Subcutaneous abdominal adipose tissue (tissue), 5 donors: ENCODE data around the gene KLK7.

Source experiments
- H3K27ac ChIP-seq: one replicate; pipeline ENCODE4 v1.7.0; 2013; ENCODE audit warnings: low read depth, mild to moderate bottlenecking, inconsistent platforms, low read length, moderate library complexity
- H3K27me3 ChIP-seq, 5 donors: one replicate each; pipeline ENCODE4 v1.7.0; 2013; ENCODE audit warnings: low read length in 5 of 5, inconsistent platforms in 1 of 5; ENCODE audit not compliant: control insufficient read depth in 5 of 5, insufficient read depth in 4 of 5
- H3K36me3 ChIP-seq, 5 donors: one replicate each; pipeline ENCODE4 v1.7.0; 2013; ENCODE audit warnings: low read length in 5 of 5; ENCODE audit not compliant: control insufficient read depth in 5 of 5, insufficient read depth in 5 of 5
- H3K4me1 ChIP-seq, 5 donors: one replicate each; pipeline ENCODE4 v1.7.0; 2013; ENCODE audit warnings: low read length in 5 of 5, mild to moderate bottlenecking in 3 of 5, moderate library complexity in 1 of 5; ENCODE audit not compliant: control insufficient read depth in 5 of 5, insufficient read depth in 5 of 5
- H3K4me3 ChIP-seq, 5 donors: one replicate each; pipeline ENCODE4 v1.7.0; 2013; ENCODE audit warnings: low read length in 5 of 5, low read depth in 1 of 5
- H3K9ac ChIP-seq, 5 donors: one replicate each; pipeline ENCODE4 v1.7.0; 2013; ENCODE audit warnings: low read length in 5 of 5, mild to moderate bottlenecking in 4 of 5, moderate library complexity in 3 of 5
- H3K9me3 ChIP-seq, 5 donors: one replicate each; pipeline ENCODE4 v1.7.0; 2013; ENCODE audit warnings: low read length in 5 of 5; ENCODE audit not compliant: control insufficient read depth in 5 of 5
- donor health status: healthy.
- donor health status: healthy.
- donor health status: healthy.
- donor health status: healthy.
- donor health status: healthy.

Gene KLK7

GRCh38 chr19:51025401-51025800 lies 41.7 kb upstream of the KLK7 start:
- Histone ChIP-seq H3K27me3 (peaks cover 25 to 54% (median 42%) of the 10 kb centered on the region in 5 donors), H3K4me3 (no peak overlapping the region), H3K9ac (no peak overlapping the region), H3K27ac (no peak overlapping the region), H3K36me3 (no peaks in the 10 kb centered on the region), H3K9me3 (no peaks in the 10 kb centered on the region), H3K4me1 (peaks cover 0 to 4% (median 3%) of the 10 kb centered on the region in 5 donors)

- Histone ChIP-seq H3K9ac (no peak overlapping the region), H3K9me3 (no peaks in the 10 kb centered on the region), H3K4me1 (peaks cover 0 to 5% (median 4%) of the 10 kb centered on the region in 5 donors), H3K27me3 (peaks cover 30 to 59% (median 46%) of the 10 kb centered on the region in 5 donors), H3K36me3 (no peaks in the 10 kb centered on the region), H3K27ac (no peak overlapping the region), H3K4me3 (no peak overlapping the region)
These were observed 41.2 kb upstream of the KLK7 start for GRCh38 chr19:51024924-51025323.

GRCh38 chr19:51023946-51024345 lies 40.2 kb upstream of the KLK7 start:
- H3K9ac ChIP-seq = no peak overlapping the region
- peaks cover 0 to 14% (median 10%) of the 10 kb centered on the region in 5 donors for H3K4me1 ChIP-seq
- H3K4me3 ChIP-seq = no peak overlapping the region
- no peaks in the 10 kb centered on the region for H3K9me3 ChIP-seq
- no peaks in the 10 kb centered on the region for H3K36me3 ChIP-seq
- peaks cover 33 to 69% (median 47%) of the 10 kb centered on the region in 5 donors for H3K27me3 ChIP-seq
- H3K27ac ChIP-seq = no peak overlapping the region

GRCh38 chr19:51022526-51022925 lies 38.8 kb upstream of the KLK7 start:
- Histone ChIP-seq H3K36me3 (no peaks in the 10 kb centered on the region), H3K4me1 (peaks cover 0 to 18% (median 11%) of the 10 kb centered on the region in 5 donors), H3K9me3 (no peaks in the 10 kb centered on the region), H3K27ac (no peak overlapping the region), H3K4me3 (no peak overlapping the region), H3K27me3 (peaks cover 34 to 71% (median 46%) of the 10 kb centered on the region in 5 donors), H3K9ac (no peak overlapping the region)

GRCh38 chr19:51020988-51021651 lies 37.4 kb upstream of the KLK7 start:
- Histone ChIP-seq H3K27me3 (peaks cover 36 to 68% (median 50%) of the 10 kb centered on the region in 5 donors), H3K27ac (no peak overlapping the region)

GRCh38 chr19:51019544-51019925 lies 35.8 kb upstream of the KLK7 start, which contains the start of gene KLK10:
TSS of gene KLK10 (minus strand) at chr19:51019709. CDS start at chr19:51019130, 579 bp downstream.
- Histone ChIP-seq H3K9ac (no peak within 1 kb of the TSS), H3K9me3 (no peaks in the 10 kb centered on the region), H3K36me3 (no peaks in the 10 kb centered on the region), H3K27me3 (peaks cover 36 to 67% (median 54%) of the 10 kb centered on the region in 5 donors), H3K4me1 (peaks cover 0 to 25% (median 20%) of the 10 kb centered on the region in 5 donors), H3K27ac (no peak within 1 kb of the TSS), H3K4me3 (peak within 1 kb of the TSS in 2 of 5 donors; percentile 18 to 50)

More at GRCh38 chr19:51020988-51021651, 37.4 kb upstream of the KLK7 start:
- Histone ChIP-seq H3K36me3 (no peaks in the 10 kb centered on the region), H3K4me1 (peaks cover 0 to 25% (median 20%) of the 10 kb centered on the region in 5 donors), H3K9ac (no peak overlapping the region), H3K4me3 (no peak overlapping the region), H3K9me3 (no peaks in the 10 kb centered on the region)

GRCh38 chr19:51018745-51019543 lies 35.2 kb upstream of the KLK7 start:
- H3K9ac ChIP-seq = no peak overlapping the region
- peaks cover 39 to 67% (median 54%) of the 10 kb centered on the region in 5 donors for H3K27me3 ChIP-seq
- peak overlapping the region in 2 of 5 donors; percentile 18 to 50 for H3K4me3 ChIP-seq
- H3K9me3 ChIP-seq = no peaks in the 10 kb centered on the region
- no peak overlapping the region for H3K27ac ChIP-seq
- H3K36me3 ChIP-seq = no peaks in the 10 kb centered on the region
- peaks cover 0 to 25% (median 20%) of the 10 kb centered on the region in 5 donors for H3K4me1 ChIP-seq

GRCh38 chr19:51016798-51017683 lies 33.3 kb upstream of the KLK7 start:
- peaks cover 36 to 63% (median 49%) of the 10 kb centered on the region in 5 donors for H3K27me3 ChIP-seq
- no peaks in the 10 kb centered on the region for H3K9me3 ChIP-seq
- H3K27ac ChIP-seq = no peak overlapping the region
- peaks cover 0 to 25% (median 20%) of the 10 kb centered on the region in 5 donors for H3K4me1 ChIP-seq
- no peaks in the 10 kb centered on the region for H3K36me3 ChIP-seq
- H3K9ac ChIP-seq = no peak overlapping the region
- H3K4me3 ChIP-seq = peak overlapping the region in 3 of 5 donors; percentile 34 to 54 (median 42)

GRCh38 chr19:51015691-51016267 lies 32.1 kb upstream of the KLK7 start:
- H3K4me3 ChIP-seq = no peak overlapping the region
- H3K9ac ChIP-seq = no peak overlapping the region
- H3K27me3 ChIP-seq = peaks cover 36 to 67% (median 50%) of the 10 kb centered on the region in 5 donors
- H3K4me1 ChIP-seq = peaks cover 0 to 25% (median 16%) of the 10 kb centered on the region in 5 donors
- no peak overlapping the region for H3K27ac ChIP-seq
- H3K9me3 ChIP-seq = no peaks in the 10 kb centered on the region
- no peaks in the 10 kb centered on the region for H3K36me3 ChIP-seq
